Endothelial cell of umbilical vein (primary cell): ENCODE data around the gene HNRNPDL.

Source experiments
- EZH2 ChIP-seq: IDR thresholded peaks from 2 replicates; pipeline ENCODE4 v1.6.1; 2012; ENCODE audit warnings: borderline replicate concordance, low read depth, mild to moderate bottlenecking, moderate library complexity, low read length, inconsistent platforms; ENCODE audit not compliant: severe bottlenecking
- FOS ChIP-seq: IDR thresholded peaks from 2 replicates; pipeline ENCODE4 v1.6.1; 2011; ENCODE audit warnings: mild to moderate bottlenecking, low read length, moderate library complexity, borderline replicate concordance; ENCODE audit not compliant: insufficient read depth
- JUN ChIP-seq: IDR thresholded peaks from 2 replicates; pipeline ENCODE4 v1.6.1; 2011; ENCODE audit warnings: borderline replicate concordance, low read depth; ENCODE audit not compliant: insufficient read length, insufficient read depth
- MAX ChIP-seq: IDR thresholded peaks from 2 replicates; pipeline ENCODE4 v1.6.1; 2011; ENCODE audit not compliant: insufficient read depth, insufficient read length
- MYC ChIP-seq: IDR thresholded peaks from one replicate; pipeline ENCODE4 v1.6.1; 2011; ENCODE audit warnings: mild to moderate bottlenecking, low read depth, low read length
- POLR2A ChIP-seq: IDR thresholded peaks from 2 replicates; pipeline ENCODE4 v1.6.1; 2012; ENCODE audit warnings: low read depth, mild to moderate bottlenecking, control low read depth, low read length
- POLR2AphosphoS5 ChIP-seq: IDR thresholded peaks from 2 replicates; pipeline ENCODE4 v1.6.1; 2012; ENCODE audit warnings: low read depth, mild to moderate bottlenecking, control low read depth, low read length, moderate library complexity; ENCODE audit not compliant: insufficient read depth
- TF ChIP-seq, protein P1 (sequence below), 2 donors: IDR thresholded peaks; 1 replicate in 1 of 2; 2 replicates in 1 of 2; pipeline ENCODE4 v1.5.1; 2011; ENCODE audit warnings: low read length in 2 of 2, mild to moderate bottlenecking in 2 of 2, moderate library complexity in 2 of 2, control low read depth in 1 of 2, inconsistent platforms in 1 of 2, low read depth in 1 of 2; ENCODE audit not compliant: insufficient read depth in 1 of 2; ENCODE audit errors: extremely low read depth in 1 of 2

DNA sequence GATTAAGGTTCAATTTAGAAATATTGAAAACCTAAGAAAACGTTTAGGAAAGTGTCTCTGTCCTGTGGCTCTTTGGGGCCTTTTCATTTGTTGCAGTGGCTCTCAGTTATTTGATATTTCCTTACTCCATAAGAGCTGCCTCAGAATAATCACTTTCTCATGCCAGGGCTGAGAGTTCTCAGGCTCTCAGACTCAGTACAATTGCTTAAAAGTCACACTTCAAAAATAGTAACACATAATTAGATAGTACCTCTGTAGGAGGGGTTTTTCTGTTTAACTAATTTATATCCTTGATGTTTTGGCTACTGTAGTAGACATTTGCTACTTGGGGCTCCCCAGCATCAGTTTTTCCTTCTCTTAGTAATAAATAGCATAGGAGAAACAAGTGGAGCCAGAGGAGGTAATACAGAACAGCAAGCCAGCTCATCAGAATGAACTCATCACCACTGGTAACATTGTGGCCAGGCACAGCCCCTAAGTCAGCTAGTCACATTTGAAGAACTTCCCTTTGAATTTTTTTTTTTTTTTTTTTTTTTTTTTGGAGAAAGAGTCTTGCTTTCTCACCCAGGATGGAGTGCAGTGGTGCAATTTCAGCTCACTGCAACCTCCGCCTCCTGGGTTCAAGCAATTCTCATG is 48.5 kb downstream of the HNRNPDL start:
- TF ChIP-seq, protein P1, sequence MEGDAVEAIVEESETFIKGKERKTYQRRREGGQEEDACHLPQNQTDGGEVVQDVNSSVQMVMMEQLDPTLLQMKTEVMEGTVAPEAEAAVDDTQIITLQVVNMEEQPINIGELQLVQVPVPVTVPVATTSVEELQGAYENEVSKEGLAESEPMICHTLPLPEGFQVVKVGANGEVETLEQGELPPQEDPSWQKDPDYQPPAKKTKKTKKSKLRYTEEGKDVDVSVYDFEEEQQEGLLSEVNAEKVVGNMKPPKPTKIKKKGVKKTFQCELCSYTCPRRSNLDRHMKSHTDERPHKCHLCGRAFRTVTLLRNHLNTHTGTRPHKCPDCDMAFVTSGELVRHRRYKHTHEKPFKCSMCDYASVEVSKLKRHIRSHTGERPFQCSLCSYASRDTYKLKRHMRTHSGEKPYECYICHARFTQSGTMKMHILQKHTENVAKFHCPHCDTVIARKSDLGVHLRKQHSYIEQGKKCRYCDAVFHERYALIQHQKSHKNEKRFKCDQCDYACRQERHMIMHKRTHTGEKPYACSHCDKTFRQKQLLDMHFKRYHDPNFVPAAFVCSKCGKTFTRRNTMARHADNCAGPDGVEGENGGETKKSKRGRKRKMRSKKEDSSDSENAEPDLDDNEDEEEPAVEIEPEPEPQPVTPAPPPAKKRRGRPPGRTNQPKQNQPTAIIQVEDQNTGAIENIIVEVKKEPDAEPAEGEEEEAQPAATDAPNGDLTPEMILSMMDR (IDR thresholded peaks at IDR 0.05; ENCODE audit: extremely low read depth in 1 of 2, insufficient read depth in 1 of 2, low read depth in 1 of 2, low read length in 2 of 2): no peak
- TF ChIP-seq POLR2AphosphoS5: no peak
- no peak for TF ChIP-seq POLR2A
- no peak for TF ChIP-seq FOS
- no peak for TF ChIP-seq JUN
- no peak for TF ChIP-seq EZH2
- no peak for TF ChIP-seq MYC
- no peak for TF ChIP-seq MAX
